T-helper 9 cell (primary cell): ENCODE measurements around the gene EFNB2.

ENCODE experiments used
- DNase-seq: peaks from one replicate; pipeline ENCODE4 v3.0.0-alpha.2; 2020

Gene EFNB2

GRCh38 chr13:106498571-106498970, 36.9 kb downstream of the EFNB2 start:
- no peak for DNase-seq

GRCh38 chr13:106498158-106498557, 37.3 kb downstream of the EFNB2 start:
- no peak for DNase-seq

GRCh38 chr13:106497079-106497478, 38.4 kb downstream of the EFNB2 start:
- no peak for DNase-seq

- no peak for DNase-seq
Measured at GRCh38 chr13:106496072-106496997, 39.1 kb downstream of the EFNB2 start.

GRCh38 chr13:106494936-106495335, 40.5 kb downstream of the EFNB2 start:
- no peak for DNase-seq

GRCh38 chr13:106494506-106494905, 41.0 kb downstream of the EFNB2 start:
- DNase-seq, result no peak

GRCh38 chr13:106493533-106494220, 41.8 kb downstream of the EFNB2 start:
- DNase-seq, result no peak

- DNase-seq, result no peak
Measured at GRCh38 chr13:106492588-106493475, 42.6 kb downstream of the EFNB2 start.

- DNase-seq, result no peak
Measured at GRCh38 chr13:106491928-106492587, 43.4 kb downstream of the EFNB2 start.

GRCh38 chr13:106491463-106491862, 44.0 kb downstream of the EFNB2 start:
- no peak for DNase-seq

GRCh38 chr13:106490569-106491321, 44.7 kb downstream of the EFNB2 start:
- DNase-seq, result no peak

- no peak for DNase-seq
Measured at GRCh38 chr13:106489849-106490568, 45.5 kb downstream of the EFNB2 start.

- no peak for DNase-seq
Measured at GRCh38 chr13:106488686-106489085, 46.8 kb downstream of the EFNB2 start.

- DNase-seq, result no peak
Measured at GRCh38 chr13:106488076-106488475, 47.4 kb downstream of the EFNB2 start.

GRCh38 chr13:106487129-106487528, 48.3 kb downstream of the EFNB2 start:
- no peak for DNase-seq

GRCh38 chr13:106486287-106486686, 49.2 kb downstream of the EFNB2 start:
- no peak for DNase-seq

- DNase-seq, result no peak
Measured at GRCh38 chr13:106484537-106485193, 50.8 kb downstream of the EFNB2 start.

- DNase-seq, result no peak
Measured at GRCh38 chr13:106484084-106484483, 51.4 kb downstream of the EFNB2 start.

- DNase-seq, result no peak
Measured at GRCh38 chr13:106481919-106482318, 53.5 kb downstream of the EFNB2 start.

GRCh38 chr13:106480351-106480910, 55.0 kb downstream of the EFNB2 start:
- DNase-seq, result no peak
